Loucy (cell line): Measurements from ENCODE around the gene IL1RAPL2.
"Not testable (repeated sequence)": the region's sequence is repeated elsewhere in the genome, so short reads cannot be mapped to it uniquely, and the experiment has no call there.

Experiments used
- H2AFZ ChIP-seq: fragments of 200-600 bp; sonication (generic); 2 replicates; pipeline ENCODE4 v1.6.0; 2016; ENCODE audit warnings: antibody characterized with exemption, mild to moderate bottlenecking, low read length, moderate library complexity
- H3F3A ChIP-seq: fragments of 200-600 bp; 2 replicates; pipeline ENCODE4 v1.6.0; 2016; ENCODE audit warnings: antibody characterized with exemption, low read depth, mild to moderate bottlenecking
- H3K27me3 ChIP-seq: fragments of 200-600 bp; sonication (generic); 2 replicates; pipeline ENCODE4 v1.6.1; 2014; ENCODE audit warnings: low read length, mild to moderate bottlenecking; ENCODE audit not compliant: insufficient read depth, poor library complexity, severe bottlenecking
- H3K36me3 ChIP-seq: fragments of 200-600 bp; sonication (generic); 2 replicates; pipeline ENCODE4 v1.6.1; 2016; ENCODE audit warnings: low read length; ENCODE audit not compliant: insufficient read depth
- H3K4me1 ChIP-seq: fragments of 200-600 bp; sonication (generic); 2 replicates; pipeline ENCODE4 v1.5.1; 2014; ENCODE audit warnings: low read length, mild to moderate bottlenecking; ENCODE audit not compliant: insufficient read depth, poor library complexity, severe bottlenecking
- H3K4me2 ChIP-seq: fragments of 200-600 bp; sonication (generic); 2 replicates; pipeline ENCODE4 v1.6.0; 2014; ENCODE audit warnings: antibody characterized with exemption, low read length, low read depth, mild to moderate bottlenecking; ENCODE audit not compliant: poor library complexity, severe bottlenecking
- H3K4me3 ChIP-seq: fragments of 200-600 bp; sonication (generic); 2 replicates; pipeline ENCODE4 v1.5.1; 2014; ENCODE audit warnings: low read length, mild to moderate bottlenecking, mixed read lengths; ENCODE audit not compliant: poor library complexity, severe bottlenecking
- H3K79me2 ChIP-seq: fragments of 200-600 bp; sonication (generic); 2 replicates; pipeline ENCODE4 v1.6.1; 2014; ENCODE audit warnings: low read length; ENCODE audit not compliant: insufficient read depth
- H3K9ac ChIP-seq: fragments of 200-600 bp; sonication (generic); 2 replicates; pipeline ENCODE4 v1.6.0; 2014; ENCODE audit warnings: mild to moderate bottlenecking, low read depth, low read length, moderate library complexity; ENCODE audit not compliant: poor library complexity, severe bottlenecking
- H3K9me2 ChIP-seq: fragments of 200-600 bp; sonication (generic); replicated peaks from 2 replicates; pipeline ENCODE4 v1.6.1; 2016; ENCODE audit warnings: low read depth, low read length, mixed read lengths
- H3K9me3 ChIP-seq: fragments of 200-600 bp; sonication (generic); 2 replicates; pipeline ENCODE4 v1.6.1; 2014; ENCODE audit warnings: mild to moderate bottlenecking, antibody characterized with exemption, low read length, low read depth; ENCODE audit not compliant: insufficient read depth
- H4K20me1 ChIP-seq: fragments of 200-600 bp; sonication (generic); 2 replicates; pipeline ENCODE4 v1.6.0; 2014; ENCODE audit warnings: antibody characterized with exemption, low read length, mild to moderate bottlenecking; ENCODE audit not compliant: insufficient read depth, poor library complexity, severe bottlenecking
- CTCF ChIP-seq: fragments of 200-600 bp; sonication (generic); conservative IDR thresholded peaks from 2 replicates; pipeline ENCODE4 v1.5.1; 2014; ENCODE audit warnings: mild to moderate bottlenecking, antibody characterized with exemption, low read length
- EZH2phosphoT487 ChIP-seq: fragments of 200-600 bp; IDR thresholded peaks from 2 replicates; pipeline ENCODE4 v1.6.1; 2018; ENCODE audit warnings: antibody characterized with exemption, mild to moderate bottlenecking, moderate library complexity, borderline replicate concordance

Gene IL1RAPL2

DNA sequence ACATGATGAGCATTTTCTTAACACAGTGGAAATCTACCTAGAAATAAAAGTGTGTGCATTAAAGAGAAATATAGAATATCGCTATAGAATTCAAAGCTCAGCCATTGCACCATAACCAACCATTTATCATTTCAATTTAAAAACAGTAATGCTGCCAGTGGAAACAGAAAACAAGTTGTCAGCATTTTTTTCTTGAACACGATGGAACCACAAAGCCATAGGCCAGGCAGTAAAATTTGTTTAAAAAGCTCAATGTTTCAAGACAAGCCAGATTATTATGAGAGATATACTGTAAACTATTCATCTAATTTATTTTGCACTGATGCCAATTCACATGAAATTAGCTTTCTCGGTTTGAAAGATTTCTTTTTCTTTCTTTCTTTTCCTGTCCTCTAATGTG is 1209.7 kb downstream of the IL1RAPL2 start:
- Histone ChIP-seq H3K9ac (no peak overlapping the region), H3K4me1 (no peaks in the 10 kb centered on the region), H3K9me3 (no peaks in the 10 kb centered on the region), H2AFZ (no peak overlapping the region), H3K4me2 (no peak overlapping the region), H3F3A (no peaks in the 10 kb centered on the region), H4K20me1 (no peaks in the 10 kb centered on the region), H3K27me3 (no peaks in the 10 kb centered on the region), H3K4me3 (no peak overlapping the region), H3K36me3 (no peaks in the 10 kb centered on the region), H3K9me2 (no peaks in the 10 kb centered on the region), H3K79me2 (no peaks in the 10 kb centered on the region)
- TF ChIP-seq CTCF = no peak
- TF ChIP-seq EZH2phosphoT487 = no peak

GRCh38 chrX:105781804-105782203 is 1215.8 kb downstream of the IL1RAPL2 start:
- Histone ChIP-seq H3K4me3 (no peak overlapping the region), H3K27me3 (no peaks in the 10 kb centered on the region), H3K9me2 (no peaks in the 10 kb centered on the region), H3K4me2 (no peak overlapping the region), H2AFZ (no peak overlapping the region), H4K20me1 (no peaks in the 10 kb centered on the region), H3K9me3 (no peaks in the 10 kb centered on the region), H3K4me1 (no peaks in the 10 kb centered on the region), H3F3A (no peaks in the 10 kb centered on the region), H3K79me2 (no peaks in the 10 kb centered on the region), H3K9ac (no peak overlapping the region), H3K36me3 (no peaks in the 10 kb centered on the region)
- no peak for TF ChIP-seq CTCF
- TF ChIP-seq EZH2phosphoT487 = no peak

DNA sequence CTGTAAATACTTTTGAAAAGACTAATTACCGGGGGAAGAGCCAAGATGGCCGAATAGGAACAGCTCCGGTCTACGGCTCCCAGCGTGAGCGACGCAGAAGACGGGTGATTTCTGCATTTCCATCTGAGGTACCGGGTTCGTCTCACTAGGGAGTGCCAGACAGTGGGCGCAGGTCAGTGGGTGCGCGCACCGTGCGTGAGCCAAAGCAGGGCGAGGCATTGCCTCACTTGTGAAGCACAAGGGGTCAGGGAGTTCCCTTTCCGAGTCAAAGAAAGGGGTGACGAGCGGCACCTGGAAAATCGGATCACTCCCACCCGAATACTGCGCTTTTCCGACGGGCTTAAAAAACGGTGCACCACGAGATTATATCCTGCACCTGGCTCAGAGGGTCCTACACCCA is 1230.9 kb downstream of the IL1RAPL2 start:
- H3K4me1 ChIP-seq, H4K20me1 ChIP-seq, H3K4me2 ChIP-seq, H3K9me3 ChIP-seq, H3K27me3 ChIP-seq, H3K4me3 ChIP-seq, H3F3A ChIP-seq, H2AFZ ChIP-seq, H3K9me2 ChIP-seq, H3K9ac ChIP-seq, H3K36me3 ChIP-seq, H3K79me2 ChIP-seq: not testable (repeated sequence)

DNA sequence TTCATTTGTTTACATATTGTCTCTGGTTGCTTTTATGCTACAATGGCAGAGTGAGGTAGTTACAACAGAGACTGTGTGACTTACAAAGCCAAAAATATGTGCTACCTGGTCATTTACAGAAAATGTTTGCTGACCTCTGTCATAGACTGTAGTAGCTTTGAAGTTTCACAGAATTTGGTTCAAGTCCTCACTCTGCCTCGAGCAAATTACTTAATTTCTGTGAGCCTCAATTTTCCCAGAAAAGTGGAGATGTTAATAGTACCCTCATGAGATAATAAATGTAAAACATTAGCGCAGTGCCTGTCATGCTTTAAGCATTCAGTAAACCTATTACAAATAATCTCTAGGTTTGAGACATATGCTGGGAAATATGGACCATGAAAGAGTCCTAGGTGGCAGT is 1237.9 kb downstream of the IL1RAPL2 start:
- H3K4me2 ChIP-seq = no peak overlapping the region
- H3K9me3 ChIP-seq = no peaks in the 10 kb centered on the region
- H4K20me1 ChIP-seq = no peaks in the 10 kb centered on the region
- H3K79me2 ChIP-seq = no peaks in the 10 kb centered on the region
- H2AFZ ChIP-seq = no peak overlapping the region
- no peak overlapping the region for H3K9ac ChIP-seq
- TF ChIP-seq EZH2phosphoT487 (no peak), CTCF (no peak)
- H3K27me3 ChIP-seq = no peaks in the 10 kb centered on the region
- no peaks in the 10 kb centered on the region for H3K9me2 ChIP-seq
- no peak overlapping the region for H3K4me3 ChIP-seq
- H3F3A ChIP-seq = no peaks in the 10 kb centered on the region
- H3K36me3 ChIP-seq = no peaks in the 10 kb centered on the region
- H3K4me1 ChIP-seq = no peaks in the 10 kb centered on the region

DNA sequence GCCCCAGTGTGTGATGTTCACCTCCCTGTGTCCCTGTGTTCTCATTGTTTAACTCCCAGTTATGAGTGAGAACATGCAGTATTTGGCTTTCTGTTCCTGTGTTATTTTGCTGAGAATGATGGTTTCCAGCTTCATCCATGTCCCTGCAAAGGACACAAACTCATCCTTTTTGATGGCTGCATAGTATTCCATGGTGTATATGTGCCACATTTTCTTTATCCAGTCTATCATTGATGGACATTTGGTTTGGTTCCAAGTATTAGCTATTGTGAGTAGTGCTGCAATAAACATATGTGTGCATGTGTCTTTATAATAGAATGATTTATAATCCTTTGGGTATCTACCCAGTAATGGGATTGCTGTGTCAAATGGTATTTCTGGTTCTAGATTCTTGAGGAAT is 1239.7 kb downstream of the IL1RAPL2 start:
- H3K4me1 ChIP-seq, H3K27me3 ChIP-seq, H3K79me2 ChIP-seq, H3F3A ChIP-seq, H2AFZ ChIP-seq, H3K9me2 ChIP-seq, H3K36me3 ChIP-seq, H3K9ac ChIP-seq, H3K4me3 ChIP-seq, H3K4me2 ChIP-seq, H4K20me1 ChIP-seq, H3K9me3 ChIP-seq: not testable (repeated sequence)
